HG02588 (cell line): ENCODE measurements around the gene USP27X.

ENCODE experiments used
- ATAC-seq: cut with Tn5 transposase; IDR thresholded peaks from one replicate; pipeline ENCODE4 v1.9.1; 2021; ENCODE audit warnings: mild to moderate bottlenecking, moderate library complexity; ENCODE audit not compliant: unreplicated experiment

USP27X gene

DNA sequence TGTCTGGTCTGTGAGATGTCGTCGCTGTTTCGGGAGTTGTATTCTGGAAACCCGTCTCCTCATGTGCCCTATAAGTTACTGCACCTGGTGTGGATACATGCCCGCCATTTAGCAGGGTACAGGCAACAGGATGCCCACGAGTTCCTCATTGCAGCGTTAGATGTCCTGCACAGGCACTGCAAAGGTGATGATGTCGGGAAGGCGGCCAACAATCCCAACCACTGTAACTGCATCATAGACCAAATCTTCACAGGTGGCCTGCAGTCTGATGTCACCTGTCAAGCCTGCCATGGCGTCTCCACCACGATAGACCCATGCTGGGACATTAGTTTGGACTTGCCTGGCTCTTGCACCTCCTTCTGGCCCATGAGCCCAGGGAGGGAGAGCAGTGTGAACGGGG lies 1.4 kb downstream of the USP27X start:
- no peak for ATAC-seq

DNA sequence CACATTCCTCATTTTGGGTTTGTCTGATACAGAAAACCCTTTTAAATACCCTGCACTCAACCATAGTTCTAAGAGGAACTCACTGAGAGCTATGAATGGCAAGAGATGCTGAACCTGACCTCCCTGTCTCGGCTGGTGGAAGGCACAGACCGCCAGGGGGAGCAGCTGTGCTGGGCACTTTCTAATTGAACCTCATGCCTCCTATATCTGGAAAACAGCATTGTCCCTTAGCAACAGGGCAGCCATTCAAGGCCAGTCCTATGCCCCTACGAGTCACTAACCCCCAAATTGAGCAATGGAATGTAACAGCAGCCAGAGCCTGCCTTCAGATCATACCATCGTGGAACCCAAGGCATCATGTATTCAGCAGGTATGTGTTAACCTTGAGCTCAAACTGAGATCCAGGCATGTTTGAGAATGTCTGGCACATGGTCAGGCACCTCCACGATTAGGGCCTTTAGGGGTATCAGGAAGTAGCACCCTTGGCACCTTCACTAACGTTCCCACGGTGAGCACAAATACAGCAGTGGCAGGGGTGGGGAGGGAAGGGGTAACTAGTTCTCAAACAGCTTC lies 5.1 kb downstream of the USP27X start:
- no peak for ATAC-seq

DNA sequence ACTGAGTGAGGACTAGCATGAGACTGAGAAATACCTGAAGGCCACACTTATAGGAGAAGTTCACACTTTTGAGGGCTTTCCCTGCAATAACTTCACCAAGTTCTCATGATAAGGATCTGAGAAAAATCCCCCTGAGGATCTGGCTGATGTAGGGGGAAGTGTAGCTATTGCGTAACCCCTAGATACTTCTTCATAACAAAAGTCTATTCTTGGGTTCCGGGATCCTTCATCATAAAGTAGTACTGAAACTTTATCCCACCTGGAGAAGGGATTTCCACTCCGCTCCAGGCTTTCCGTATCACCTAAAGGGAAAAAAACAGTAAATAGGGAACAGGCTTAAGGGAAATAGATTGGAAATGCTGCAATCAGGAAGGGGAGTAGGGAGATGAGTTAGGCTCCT lies 13.3 kb downstream of the USP27X start:
- ATAC-seq: no peak

DNA sequence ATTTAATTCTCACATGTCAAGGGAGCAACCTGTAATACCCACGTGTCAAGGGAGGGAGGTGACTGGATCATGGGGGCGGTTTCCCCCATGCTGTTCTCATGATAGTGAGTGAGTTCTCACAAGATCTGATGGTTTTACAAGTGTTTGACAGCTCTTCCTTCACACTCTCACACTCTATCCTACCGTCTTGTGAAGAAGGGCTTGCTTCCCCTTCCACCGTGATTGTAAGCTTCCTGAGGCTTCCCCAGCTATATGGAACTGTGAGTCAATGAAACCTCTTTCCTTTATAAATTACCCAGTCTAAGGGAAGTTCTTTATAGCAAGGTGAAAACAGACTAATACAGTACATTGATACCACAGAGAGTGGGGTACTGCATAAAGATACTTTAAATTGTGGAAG lies 17.7 kb downstream of the USP27X start:
- ATAC-seq: no peak

DNA sequence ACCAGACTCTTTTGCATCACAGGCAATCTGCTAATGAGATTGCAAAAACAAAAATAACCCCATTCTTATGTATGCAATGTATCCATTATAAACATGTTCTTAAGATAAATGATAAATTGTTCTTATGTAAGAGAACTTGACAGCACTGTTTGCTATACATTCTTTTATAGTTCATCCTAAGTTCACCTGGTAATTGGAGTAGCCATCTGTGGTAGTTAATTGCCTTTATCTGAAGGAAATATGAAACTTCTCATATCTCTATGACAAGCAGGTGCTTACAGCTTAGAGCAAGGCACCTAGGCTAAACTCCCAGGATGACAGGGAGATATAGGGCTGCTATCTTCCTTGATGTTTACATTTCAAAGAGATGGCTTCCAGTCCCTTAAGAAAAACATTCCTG lies 21.8 kb downstream of the USP27X start:
- ATAC-seq: no peak

DNA sequence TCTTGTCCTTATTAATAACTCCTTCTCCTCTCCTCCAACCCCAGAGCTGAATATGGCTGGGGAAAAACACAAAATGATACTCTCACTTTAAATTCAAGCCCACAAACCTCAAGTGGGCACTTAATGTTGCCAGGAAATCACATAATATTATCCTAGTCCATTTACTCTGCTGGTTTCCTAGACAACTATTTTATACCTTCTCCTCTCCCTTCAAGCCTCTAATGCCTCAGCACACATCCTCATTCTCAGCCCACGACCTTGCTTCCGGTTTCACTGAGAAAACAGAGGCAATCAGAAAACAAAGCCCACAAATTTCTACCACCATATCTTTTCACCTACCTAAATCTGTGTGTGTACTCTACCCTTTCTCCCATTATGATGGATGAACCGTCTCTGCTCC lies 31.1 kb downstream of the USP27X start:
- ATAC-seq: no peak

DNA sequence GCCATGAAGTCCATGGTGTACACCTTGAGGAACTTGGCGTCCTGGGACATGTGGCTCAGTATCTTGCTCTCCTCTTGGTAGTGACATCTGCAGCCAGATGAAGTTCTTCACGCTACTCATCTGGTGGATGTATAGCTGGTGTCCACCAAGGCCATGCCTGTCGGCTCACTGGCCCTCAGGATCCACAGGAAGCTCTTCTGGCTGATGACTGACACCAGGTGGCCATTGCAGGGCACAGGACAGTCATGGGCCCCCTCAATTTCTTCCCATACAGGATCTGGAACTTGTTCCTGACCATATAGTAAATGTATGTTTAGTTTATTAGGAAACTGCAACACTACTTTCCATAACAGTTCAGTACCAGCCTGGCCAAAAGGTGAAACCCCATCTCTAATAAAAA lies 32.8 kb downstream of the USP27X start:
- no peak for ATAC-seq

DNA sequence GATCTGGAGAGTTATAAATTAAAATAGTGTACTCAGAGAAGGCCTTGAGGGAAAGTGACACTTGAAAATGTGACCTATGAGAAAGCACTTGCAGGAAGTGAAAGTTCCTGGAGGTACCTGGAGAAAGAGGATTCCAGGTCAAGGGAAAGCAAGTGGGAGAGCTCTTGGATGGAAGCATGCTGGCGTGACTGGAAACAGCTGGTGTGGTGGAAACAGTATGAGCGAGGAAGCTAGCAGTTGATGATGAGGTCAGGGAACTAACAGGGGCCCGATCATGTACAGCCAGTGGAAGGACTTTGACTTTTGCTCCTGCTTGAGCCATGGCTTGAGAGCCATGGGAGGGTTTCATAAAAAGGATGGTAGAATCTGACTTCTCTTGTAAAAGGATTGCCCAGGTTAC lies 33.6 kb downstream of the USP27X start:
- no peak for ATAC-seq

DNA sequence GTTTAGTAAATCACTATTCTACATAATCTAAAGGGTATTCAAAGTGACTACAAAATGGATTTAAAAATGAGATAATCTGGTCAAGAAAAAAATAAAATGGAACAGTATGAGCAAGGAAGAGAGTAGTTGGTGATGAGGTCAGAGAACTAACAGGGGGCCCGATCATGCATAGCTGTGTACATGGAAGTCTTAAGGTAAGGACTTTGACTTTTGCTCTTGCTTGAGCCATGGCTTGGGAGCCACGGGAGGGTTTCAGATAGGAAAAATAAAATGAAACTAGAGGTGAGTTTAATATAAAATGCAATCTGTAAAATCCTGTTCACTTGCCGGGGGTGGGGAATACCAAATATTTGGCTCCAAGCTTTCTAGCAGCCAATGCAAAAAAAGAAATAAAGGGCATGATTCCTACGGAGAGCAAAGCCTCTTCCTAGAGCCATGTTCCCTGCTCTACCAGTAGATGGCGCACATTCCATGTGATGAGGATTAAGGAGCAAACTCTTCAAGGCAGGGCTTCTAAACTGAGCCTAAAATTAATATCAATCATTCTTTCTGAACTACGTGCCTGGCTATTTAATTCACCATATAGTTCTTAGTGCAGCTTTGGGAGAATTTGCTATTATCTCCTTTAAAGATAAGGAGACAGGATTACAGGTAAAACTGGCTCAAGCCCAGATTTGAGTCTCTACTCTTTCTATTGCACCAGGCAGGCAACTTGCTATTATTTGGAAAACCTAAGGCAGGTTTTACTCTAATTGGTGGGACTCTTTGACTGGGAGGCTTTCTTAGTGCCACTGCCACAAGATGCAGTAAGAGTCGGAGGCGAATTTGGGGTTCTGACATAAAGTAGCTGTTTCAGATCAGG lies 36.3 kb downstream of the USP27X start:
- no peak for ATAC-seq

DNA sequence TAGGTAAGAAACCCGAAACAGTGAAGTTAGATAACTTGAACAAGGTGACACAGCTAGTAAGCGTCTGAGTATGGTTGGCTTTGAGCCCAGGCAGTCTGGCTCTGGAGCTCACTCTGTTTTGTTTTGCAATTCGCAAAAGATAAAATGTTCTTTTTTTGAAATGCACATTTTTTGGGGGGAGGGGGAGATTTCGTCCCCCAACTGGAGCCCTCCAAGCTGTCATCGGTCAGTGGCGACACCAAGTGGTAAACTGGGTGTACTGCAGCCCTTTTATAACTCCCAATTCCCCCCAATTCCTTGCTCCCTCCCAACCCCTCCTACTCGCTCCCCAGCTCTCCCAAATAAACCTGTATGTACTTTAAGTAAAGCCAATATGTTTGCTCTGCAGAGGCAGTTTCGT lies 40.3 kb downstream of the USP27X start:
- no peak for ATAC-seq

DNA sequence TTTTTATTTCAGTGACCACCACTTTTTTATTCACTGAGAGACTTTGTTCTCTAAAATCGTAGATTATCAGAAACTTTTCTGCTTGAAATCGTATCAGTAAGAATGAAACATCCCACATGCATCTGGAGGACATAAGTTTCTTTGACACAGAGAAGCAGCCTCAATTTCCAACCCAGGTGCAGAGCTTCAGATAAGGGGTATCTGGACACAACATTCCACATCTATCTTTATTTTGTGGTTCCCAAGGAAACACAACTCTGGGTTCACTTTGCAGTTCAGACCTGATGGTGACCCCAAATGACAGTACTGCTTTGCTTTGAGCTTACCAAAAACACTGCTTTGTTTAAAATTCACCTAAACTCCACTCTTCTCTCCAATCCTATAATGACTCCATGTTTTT lies 41.8 kb downstream of the USP27X start:
- ATAC-seq: no peak

DNA sequence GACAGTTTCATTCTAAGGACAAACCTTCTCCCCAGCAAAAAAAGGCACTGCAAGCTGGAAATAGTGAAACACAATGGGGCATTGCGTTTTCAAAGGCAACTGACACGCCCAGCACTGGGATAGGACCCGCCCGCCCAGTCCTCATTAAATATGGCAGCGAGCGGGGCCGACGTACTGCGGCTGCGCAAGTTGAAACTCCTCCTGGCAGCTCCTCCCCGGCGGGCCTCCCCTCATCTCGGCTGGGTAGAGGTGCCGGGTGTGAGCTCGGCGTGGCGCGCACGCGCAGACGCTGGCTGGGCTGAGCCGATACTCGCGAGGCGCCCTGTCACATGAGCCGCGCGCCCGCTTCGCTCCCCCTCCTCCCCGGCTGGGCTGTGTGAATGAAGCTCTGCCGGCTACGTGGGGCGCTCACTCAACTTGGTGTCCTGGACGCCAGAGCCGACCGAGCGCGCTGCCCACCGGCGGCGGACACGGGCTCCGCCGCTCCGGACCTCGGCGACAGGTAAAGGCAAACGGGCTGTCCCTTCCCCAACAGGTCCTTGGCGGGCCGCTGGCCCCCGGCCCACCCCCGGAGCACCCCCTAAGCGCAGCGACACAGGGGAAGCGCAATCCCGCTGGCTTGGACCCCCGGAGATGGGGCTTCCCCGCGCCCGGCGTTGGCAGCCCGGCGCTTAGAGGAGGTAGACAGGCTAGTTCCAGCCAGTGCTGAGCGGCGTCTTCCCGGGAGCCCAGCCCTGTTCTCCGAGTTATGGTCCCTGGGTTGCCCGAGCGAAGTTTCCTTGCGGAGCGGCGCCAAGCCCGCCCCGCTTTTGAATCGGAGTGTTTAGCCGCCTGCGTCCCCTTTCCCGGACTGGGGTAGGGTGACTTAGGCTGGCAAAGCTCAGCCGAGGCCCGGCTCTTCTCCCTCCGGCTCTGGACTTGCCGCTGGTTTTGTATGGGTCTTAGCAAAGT lies 43.3 kb downstream of the USP27X start, which contains the start of gene CLCN5:
TSS of gene CLCN5 (plus strand) at position 306 of the 951 bp plus-strand sequence. CDS start 2,703 bp downstream, outside the sequence.
- peak; percentile 98 for ATAC-seq

DNA sequence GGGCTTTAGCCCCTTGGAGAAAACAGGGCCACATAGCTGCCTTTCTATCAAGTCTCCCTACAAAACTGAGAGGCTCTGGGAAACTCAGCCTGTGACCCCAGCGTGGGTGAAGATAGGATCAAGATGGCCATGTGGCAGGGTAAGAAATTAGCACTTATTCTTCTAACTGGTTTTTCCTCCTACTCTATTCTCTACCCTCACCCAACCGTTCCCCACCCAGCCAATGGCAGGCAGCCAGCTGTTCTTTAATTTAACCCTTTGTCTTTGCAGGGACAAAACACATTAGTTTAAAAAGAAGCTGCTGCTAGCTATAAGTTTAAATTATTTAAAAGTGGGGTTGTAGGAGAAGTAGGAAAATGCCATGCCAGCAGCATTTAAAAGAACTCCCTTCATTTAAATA lies 45.9 kb downstream of the USP27X start:
- ATAC-seq: no peak

DNA sequence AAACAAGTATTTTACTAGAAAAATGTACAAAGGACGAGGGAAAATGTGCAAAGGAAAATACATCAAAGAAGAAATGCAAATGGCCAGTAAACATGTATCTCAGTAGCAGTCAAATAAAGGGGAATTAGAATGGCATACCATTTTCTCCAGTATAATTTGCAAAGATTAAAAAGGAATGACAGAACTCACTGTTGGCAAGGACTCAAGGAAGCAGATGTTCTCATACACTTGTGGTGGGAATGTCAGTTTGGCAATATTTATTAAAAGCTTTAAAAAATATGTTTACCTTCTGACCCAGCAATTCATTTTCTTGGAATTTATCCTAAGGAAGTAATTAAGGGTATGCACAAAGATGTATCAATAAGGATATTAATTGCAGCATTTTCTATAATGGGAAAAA lies 50.8 kb downstream of the USP27X start:
- ATAC-seq: no peak
